Fibroblast of lung (primary cell): ENCODE data around the gene PTPRF. TPM values are rescaled to one million over a fixed set of nuclear protein-coding genes. Genes with fewer than 3 reads are reported as not detected.
"Not testable (repeated sequence)": the region's sequence is repeated elsewhere in the genome, so short reads cannot be mapped to it uniquely, and the experiment has no call there.

ENCODE experiments used
- DNase-seq, 2 donors: peaks; one replicate each; pipeline versions ENCODE4 v3.0.0 to v3.0.0-alpha.2; 2010; ENCODE audit warnings: low read depth in 2 of 2
- H2AFZ ChIP-seq: 2 replicates; pipeline ENCODE4 v1.5.1; 2012; ENCODE audit warnings: low read length, control low read depth, inconsistent platforms
- H3K27ac ChIP-seq: 2 replicates; pipeline ENCODE4 v1.5.1; 2011; ENCODE audit warnings: low read length, control low read depth; ENCODE audit not compliant: insufficient read depth
- H3K27me3 ChIP-seq: 2 replicates; pipeline ENCODE4 v1.5.1; 2011; ENCODE audit warnings: mild to moderate bottlenecking, low read length; ENCODE audit not compliant: control insufficient read depth, insufficient read depth
- H3K36me3 ChIP-seq: 2 replicates; pipeline ENCODE4 v1.5.1; 2011; ENCODE audit warnings: low read length; ENCODE audit not compliant: control insufficient read depth, insufficient read depth
- H3K4me1 ChIP-seq: 2 replicates; pipeline ENCODE4 v1.5.1; 2011; ENCODE audit warnings: low read length; ENCODE audit not compliant: control insufficient read depth, insufficient read depth; ENCODE audit errors: extremely low read depth
- H3K4me2 ChIP-seq: 2 replicates; pipeline ENCODE4 v1.5.1; 2011; ENCODE audit warnings: low read length, control low read depth; ENCODE audit not compliant: insufficient read depth; ENCODE audit errors: extremely low read depth
- H3K4me3 ChIP-seq, 4 experiments: fragments of 200-600 bp in 1 of 4; sonication (generic) in 1 of 4; replicated peaks in 1 of 4; 2 replicates each; pipeline ENCODE4 v1.5.1; 2011 to 2016; ENCODE audit warnings: low read length in 4 of 4, low read depth in 3 of 4, mild to moderate bottlenecking in 3 of 4, control low read depth in 2 of 4, inconsistent platforms in 1 of 4, mixed read lengths in 1 of 4; ENCODE audit not compliant: insufficient read depth in 1 of 4; ENCODE audit errors: control extremely low read depth in 1 of 4
- H3K79me2 ChIP-seq: 2 replicates; pipeline ENCODE4 v1.5.1; 2012; ENCODE audit warnings: mild to moderate bottlenecking, low read length, inconsistent platforms; ENCODE audit not compliant: control insufficient read depth, insufficient read depth
- H3K9ac ChIP-seq: 2 replicates; pipeline ENCODE4 v1.5.1; 2011; ENCODE audit warnings: mild to moderate bottlenecking, low read length, control low read depth; ENCODE audit not compliant: insufficient read depth
- H3K9me3 ChIP-seq: 2 replicates; pipeline ENCODE4 v1.5.1; 2012; ENCODE audit warnings: low read depth, low read length; ENCODE audit not compliant: control insufficient read depth, insufficient read depth
- H4K20me1 ChIP-seq: 2 replicates; pipeline ENCODE4 v1.5.1; 2011; ENCODE audit warnings: low read length; ENCODE audit not compliant: control insufficient read depth, insufficient read depth; ENCODE audit errors: extremely low read depth
- EZH2 ChIP-seq: IDR thresholded peaks from 2 replicates; pipeline ENCODE4 v1.5.1; 2012; ENCODE audit warnings: low read length, control low read depth, mild to moderate bottlenecking; ENCODE audit errors: missing control alignments
- polyA plus RNA-seq, 2 donors: library from polyadenylated mRNA; depleted of rRNA in 1 of 2; stranded (reverse) in 1 of 2; unstranded in 1 of 2; fragments of >200 nt; gene quantifications; 2 replicates each; pipeline ENCODE4 v1.2.1, GENCODE V29; 2011 to 2012; ENCODE audit warnings: missing spikeins in 1 of 2
- total RNA-seq: library from RNA; depleted of rRNA; stranded (reverse); fragments of >200 nt; gene quantifications from 2 replicates; pipeline ENCODE4 v1.2.1, GENCODE V29; 2014
- TF ChIP-seq, protein P1 (sequence below), 2 donors: IDR thresholded peaks in 1 of 2; conservative IDR thresholded peaks in 1 of 2; 1 replicate in 1 of 2; 2 replicates in 1 of 2; pipeline ENCODE4 v1.5.1; 2011 to 2012; ENCODE audit warnings: low read length in 2 of 2, control low read depth in 1 of 2, inconsistent platforms in 1 of 2, low read depth in 1 of 2, mild to moderate bottlenecking in 1 of 2

Gene PTPRF
- total and polyA plus RNA-seq, 2 donors (not counting 1 experiment from before 2014, with no cell fraction given) = 45.2 to 52.0 TPM

DNA sequence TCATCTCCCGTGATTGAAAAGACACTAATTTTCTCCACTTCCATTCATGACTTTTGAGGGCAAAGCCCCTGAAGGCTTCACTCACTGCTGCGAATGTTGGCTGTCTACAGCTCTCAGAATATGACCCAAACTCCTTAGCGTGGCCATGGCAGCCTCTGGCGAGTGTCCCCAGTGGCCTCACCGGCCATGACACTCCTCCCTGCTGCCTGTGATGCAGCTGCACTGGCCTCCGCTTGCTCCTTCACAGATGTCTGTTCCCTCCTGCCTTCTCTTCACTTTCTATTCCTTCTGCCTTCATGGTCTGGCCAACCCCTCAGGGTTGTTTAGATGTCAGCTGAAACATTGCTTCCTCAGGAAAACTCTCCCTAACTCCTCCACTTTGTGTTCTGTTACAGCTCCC lies 30.8 kb upstream of the PTPRF start:
- H3K36me3 ChIP-seq = no peaks in the 10 kb centered on the region
- no peak overlapping the region for H3K9ac ChIP-seq
- H3K79me2 ChIP-seq = no peaks in the 10 kb centered on the region
- H2AFZ ChIP-seq = peak overlapping the region; percentile 51
- no peak overlapping the region for H3K27ac ChIP-seq
- no peaks in the 10 kb centered on the region for H3K27me3 ChIP-seq
- DNase-seq = no peak
- no peaks in the 10 kb centered on the region for H3K4me1 ChIP-seq
- no peak overlapping the region for H3K4me3 ChIP-seq
- TF ChIP-seq, protein P1, sequence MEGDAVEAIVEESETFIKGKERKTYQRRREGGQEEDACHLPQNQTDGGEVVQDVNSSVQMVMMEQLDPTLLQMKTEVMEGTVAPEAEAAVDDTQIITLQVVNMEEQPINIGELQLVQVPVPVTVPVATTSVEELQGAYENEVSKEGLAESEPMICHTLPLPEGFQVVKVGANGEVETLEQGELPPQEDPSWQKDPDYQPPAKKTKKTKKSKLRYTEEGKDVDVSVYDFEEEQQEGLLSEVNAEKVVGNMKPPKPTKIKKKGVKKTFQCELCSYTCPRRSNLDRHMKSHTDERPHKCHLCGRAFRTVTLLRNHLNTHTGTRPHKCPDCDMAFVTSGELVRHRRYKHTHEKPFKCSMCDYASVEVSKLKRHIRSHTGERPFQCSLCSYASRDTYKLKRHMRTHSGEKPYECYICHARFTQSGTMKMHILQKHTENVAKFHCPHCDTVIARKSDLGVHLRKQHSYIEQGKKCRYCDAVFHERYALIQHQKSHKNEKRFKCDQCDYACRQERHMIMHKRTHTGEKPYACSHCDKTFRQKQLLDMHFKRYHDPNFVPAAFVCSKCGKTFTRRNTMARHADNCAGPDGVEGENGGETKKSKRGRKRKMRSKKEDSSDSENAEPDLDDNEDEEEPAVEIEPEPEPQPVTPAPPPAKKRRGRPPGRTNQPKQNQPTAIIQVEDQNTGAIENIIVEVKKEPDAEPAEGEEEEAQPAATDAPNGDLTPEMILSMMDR (conservative IDR thresholded peaks at IDR 0.05 in 1 of 2, IDR thresholded peaks at IDR 0.05 in 1 of 2; ENCODE audit: low read depth in 1 of 2, low read length in 2 of 2) = no peak
- no peak for TF ChIP-seq EZH2
- no peaks in the 10 kb centered on the region for H3K9me3 ChIP-seq
- no peak overlapping the region for H3K4me2 ChIP-seq
- no peaks in the 10 kb centered on the region for H4K20me1 ChIP-seq

DNA sequence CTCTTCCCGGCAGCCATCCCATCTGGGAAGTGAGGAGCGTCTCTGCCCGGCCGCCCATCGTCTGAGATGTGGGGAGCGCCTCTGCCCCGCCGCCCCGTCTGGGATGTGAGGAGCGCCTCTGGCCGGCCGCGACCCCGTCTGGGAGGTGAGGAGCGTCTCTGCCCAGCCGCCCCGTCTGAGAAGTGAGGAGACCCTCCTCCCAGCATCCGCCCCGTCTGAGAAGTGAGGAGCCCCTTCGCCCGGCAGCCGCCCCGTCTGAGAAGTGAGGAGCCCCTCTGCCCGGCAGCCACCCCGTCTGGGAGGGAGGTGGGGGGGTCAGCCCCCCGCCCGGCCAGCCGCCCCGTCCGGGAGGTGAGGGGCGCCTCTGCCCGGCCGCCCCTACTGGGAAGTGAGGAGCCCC lies 28.9 kb upstream of the PTPRF start:
- DNase-seq, H3K9me3 ChIP-seq, H3K9ac ChIP-seq, H3K4me2 ChIP-seq, H4K20me1 ChIP-seq, H3K27ac ChIP-seq, H3K4me1 ChIP-seq, H3K79me2 ChIP-seq, H3K4me3 ChIP-seq, H3K27me3 ChIP-seq, H3K36me3 ChIP-seq, H2AFZ ChIP-seq: not testable (repeated sequence)

DNA sequence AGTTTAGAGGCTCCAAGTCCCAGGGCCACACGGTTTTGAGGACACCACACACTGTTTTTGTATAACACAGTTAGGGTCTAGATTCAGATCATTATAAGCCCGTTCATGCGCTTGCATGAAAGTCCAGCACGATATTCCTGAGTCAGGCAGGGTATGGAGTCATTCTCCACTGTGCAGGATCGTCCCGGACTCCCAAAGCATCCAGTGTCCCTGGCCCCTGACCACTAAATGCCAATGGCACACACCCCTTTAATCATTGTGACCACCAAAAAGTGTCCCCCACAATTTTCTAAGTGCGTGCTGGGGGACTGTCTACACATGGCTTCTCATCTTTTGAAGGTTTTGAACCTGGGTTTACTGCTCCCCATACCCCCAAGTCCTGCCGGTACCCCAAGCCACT lies 27.1 kb upstream of the PTPRF start:
- TF ChIP-seq EZH2 = no peak
- TF ChIP-seq, protein P1 (conservative IDR thresholded peaks at IDR 0.05 in 1 of 2, IDR thresholded peaks at IDR 0.05 in 1 of 2; ENCODE audit: low read depth in 1 of 2, low read length in 2 of 2) = no peak
- Histone ChIP-seq H4K20me1 (no peaks in the 10 kb centered on the region), H3K27ac (no peak overlapping the region), H3K4me1 (no peaks in the 10 kb centered on the region), H2AFZ (no peak overlapping the region), H3K79me2 (no peaks in the 10 kb centered on the region), H3K4me3 (no peak overlapping the region), H3K36me3 (no peaks in the 10 kb centered on the region), H3K9ac (no peak overlapping the region), H3K4me2 (no peak overlapping the region), H3K9me3 (no peaks in the 10 kb centered on the region), H3K27me3 (no peaks in the 10 kb centered on the region)
- DNase-seq = no peak
